ENCODE results near the gene ALPL.

The ALPL gene

GRCh38 chr1:21618561-21619374 lies 109.5 kb downstream of the ALPL start:
- DNase-seq (ENCODE audit: low read depth) = no peak

GRCh38 chr1:21619375-21619947 lies 110.2 kb downstream of the ALPL start:
- no peak for DNase-seq (ENCODE audit: low read depth)

- no peak for DNase-seq (ENCODE audit: low read depth)
These were observed 110.8 kb downstream of the ALPL start for GRCh38 chr1:21620011-21620410.

GRCh38 chr1:21620496-21620895 lies 111.3 kb downstream of the ALPL start:
- no peak for DNase-seq (ENCODE audit: low read depth)

GRCh38 chr1:21621051-21621450 lies 111.8 kb downstream of the ALPL start:
- no peak for DNase-seq (ENCODE audit: low read depth)

- no peak for DNase-seq (ENCODE audit: low read depth)
These were observed 112.7 kb downstream of the ALPL start for GRCh38 chr1:21621761-21622436.

GRCh38 chr1:21622466-21623315 lies 113.5 kb downstream of the ALPL start:
- peak; percentile 26 for DNase-seq (ENCODE audit: low read depth)

- DNase-seq (ENCODE audit: low read depth) = no peak
These were observed 114.3 kb downstream of the ALPL start for GRCh38 chr1:21623410-21623961.

- DNase-seq (ENCODE audit: low read depth) = no peak
These were observed 115.6 kb downstream of the ALPL start for GRCh38 chr1:21624571-21625389.

GRCh38 chr1:21625390-21626190 lies 116.4 kb downstream of the ALPL start:
- no peak for DNase-seq (ENCODE audit: low read depth)

- no peak for DNase-seq (ENCODE audit: low read depth)
These were observed 117.7 kb downstream of the ALPL start for GRCh38 chr1:21626921-21627339.

Data from stimulated activated CD8-positive, alpha-beta memory T cell treated with anti-CD3 and anti-CD28 coated beads, Interleukin-15, amount 100 ng/mL, for 24 hours (primary cell).